Colonic mucosa (tissue), 4 donors: ENCODE data around the gene AURKAIP1. TPM values are rescaled to one million over a fixed set of nuclear protein-coding genes. Genes with fewer than 3 reads are reported as not detected.

ENCODE experiments used
- DNase-seq: peaks from one replicate; pipeline ENCODE4 v3.0.0-alpha.2; 2020
- H3K27ac ChIP-seq: fragments of 200-600 bp; one replicate; pipeline ENCODE4 v1.8.0; 2021
- H3K27me3 ChIP-seq: fragments of 200-600 bp; one replicate; pipeline ENCODE4 v1.8.0; 2021
- H3K36me3 ChIP-seq: fragments of 200-600 bp; one replicate; pipeline ENCODE4 v1.8.0; 2021
- H3K4me1 ChIP-seq: fragments of 200-600 bp; one replicate; pipeline ENCODE4 v1.8.0; 2021; ENCODE audit warnings: mild to moderate bottlenecking
- H3K4me3 ChIP-seq: fragments of 200-600 bp; one replicate; pipeline ENCODE4 v1.8.0; 2021
- H3K9ac ChIP-seq, 2 donors: one replicate each; pipeline ENCODE4 v1.7.0; 2013; ENCODE audit warnings: control low read depth in 2 of 2, low read depth in 2 of 2, low read length in 2 of 2
- H3K9me3 ChIP-seq: fragments of 200-600 bp; one replicate; pipeline ENCODE4 v1.8.0; 2021
- CTCF ChIP-seq: fragments of 200-600 bp; IDR thresholded peaks from one replicate; pipeline ENCODE4 v1.8.0; 2022; ENCODE audit warnings: antibody characterized with exemption, mild to moderate bottlenecking
- intact Hi-C: fragments of 100-400 bp; cut with DNase I; formaldehyde crosslinking; loops from one replicate; pipeline ENCODE4 v1.14.1; 2022
- total RNA-seq, 2 donors: library from RNA; stranded (reverse); fragmentation: NEBNext Ultra II Directional in 1 of 2; extraction: Animal tissue kit (Norgen Biotek cat#: 25700) in 1 of 2; gene quantifications; one replicate each; pipeline ENCODE4 v1.2.1, GENCODE V29; 2021
- donor health status: healthy.
- donor health status: DM: no; HTN: no; CAD: no.
- donor health status: DM: no; HTN: no; CAD: no.

Gene AURKAIP1
- total RNA-seq, 2 donors from 2014 or later: 179 to 332 TPM

DNA sequence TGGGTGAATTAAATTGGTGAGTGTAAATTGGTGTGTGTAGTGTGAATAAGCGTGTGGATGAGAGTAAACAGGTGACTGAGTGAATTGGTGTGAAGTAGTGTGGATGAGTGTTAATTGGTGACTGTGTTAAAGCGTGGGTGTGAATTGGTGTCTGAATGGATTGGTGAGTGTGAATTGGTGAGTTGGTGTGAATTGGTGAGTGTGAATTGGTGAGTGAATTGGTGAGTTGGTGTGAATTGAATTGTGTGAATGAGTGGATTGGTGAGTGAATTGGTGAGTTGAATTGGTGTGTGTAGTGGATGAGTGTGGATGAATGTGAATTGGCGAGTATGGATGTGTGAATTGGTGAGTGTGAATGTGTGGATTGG lies 8.3 kb downstream of the AURKAIP1 start:
- H3K36me3 ChIP-seq: no peaks in the 10 kb centered on the region
- H3K4me1 ChIP-seq: no peaks in the 10 kb centered on the region
- TF ChIP-seq CTCF: no peak
- no peak overlapping the region for H3K4me3 ChIP-seq
- no peak for DNase-seq
- intact Hi-C loops: no loop called here
- H3K27ac ChIP-seq: no peak overlapping the region
- H3K9me3 ChIP-seq: no peaks in the 10 kb centered on the region
- H3K9ac ChIP-seq: no peak overlapping the region
- H3K27me3 ChIP-seq: no peaks in the 10 kb centered on the region

DNA sequence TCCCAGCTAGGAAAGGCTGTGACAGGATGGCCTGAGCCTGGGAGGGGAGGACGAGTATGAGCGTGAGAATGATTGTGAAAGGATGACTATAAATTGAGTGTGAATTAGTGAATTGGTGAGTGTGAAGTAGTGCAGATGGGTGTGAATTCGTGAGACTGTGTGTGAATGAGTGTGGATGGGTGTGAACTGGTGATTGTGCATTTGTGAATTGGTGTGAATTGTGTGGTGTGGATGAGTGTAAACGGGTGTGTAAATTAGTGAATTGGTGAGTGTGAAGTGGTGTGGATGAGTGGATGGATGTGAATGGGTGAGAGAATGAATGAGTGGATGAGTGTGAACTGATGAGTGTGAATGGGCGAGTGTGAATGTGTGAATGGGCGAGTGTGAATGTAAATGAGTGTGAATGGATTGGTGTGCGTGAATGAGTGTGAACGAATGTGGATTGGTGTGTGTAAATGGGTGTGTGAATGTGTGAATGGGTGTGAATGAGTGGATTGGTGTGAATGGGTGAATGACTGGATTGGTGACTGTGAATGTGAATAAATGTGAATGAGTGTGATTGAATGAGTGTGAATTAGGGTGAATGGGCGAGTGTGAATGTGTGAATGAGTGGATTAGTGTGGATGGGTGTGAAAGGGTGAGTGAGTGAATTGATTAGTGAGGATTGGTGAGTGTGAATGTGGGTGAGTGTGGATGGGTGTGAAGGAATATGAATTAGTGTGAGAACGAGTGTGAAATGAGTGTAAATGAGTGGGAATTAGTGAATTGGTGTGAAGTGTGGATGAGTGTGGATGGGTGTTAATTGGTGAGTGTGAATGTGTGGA lies 8.9 kb downstream of the AURKAIP1 start:
- TF ChIP-seq CTCF: no peak
- Histone ChIP-seq H3K27me3 (no peaks in the 10 kb centered on the region), H3K9me3 (no peaks in the 10 kb centered on the region), H3K27ac (no peak overlapping the region), H3K9ac (no peak overlapping the region), H3K4me1 (no peaks in the 10 kb centered on the region), H3K4me3 (no peak overlapping the region), H3K36me3 (no peaks in the 10 kb centered on the region)
- intact Hi-C loops: no loop called here
- no peak for DNase-seq

DNA sequence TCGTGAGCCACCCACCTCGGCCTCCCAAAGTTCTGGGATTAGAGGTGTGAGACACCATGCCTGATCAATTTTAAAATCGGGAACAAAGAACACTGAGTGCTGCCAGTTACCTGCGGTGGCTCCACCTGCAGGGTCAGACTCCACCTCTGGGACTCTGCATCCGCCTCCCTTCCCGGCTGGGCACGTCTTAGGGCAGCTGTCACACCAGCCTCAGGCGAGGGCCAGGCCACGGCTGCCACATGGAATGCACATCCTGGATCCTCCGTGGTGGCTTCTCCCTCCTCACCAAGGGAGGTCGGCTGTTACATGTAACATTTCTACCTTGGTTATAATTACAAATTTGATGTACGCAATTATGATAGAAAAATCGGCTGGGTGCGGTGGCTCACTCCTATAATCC lies 10.7 kb downstream of the AURKAIP1 start:
- no peaks in the 10 kb centered on the region for H3K4me1 ChIP-seq
- no peaks in the 10 kb centered on the region for H3K36me3 ChIP-seq
- TF ChIP-seq CTCF: no peak
- H3K9ac ChIP-seq: no peak overlapping the region
- intact Hi-C loops: no loop called here
- no peaks in the 10 kb centered on the region for H3K9me3 ChIP-seq
- no peak overlapping the region for H3K4me3 ChIP-seq
- no peak overlapping the region for H3K27ac ChIP-seq
- peak; percentile 20 for DNase-seq
- peaks cover 4% of the 10 kb centered on the region for H3K27me3 ChIP-seq

DNA sequence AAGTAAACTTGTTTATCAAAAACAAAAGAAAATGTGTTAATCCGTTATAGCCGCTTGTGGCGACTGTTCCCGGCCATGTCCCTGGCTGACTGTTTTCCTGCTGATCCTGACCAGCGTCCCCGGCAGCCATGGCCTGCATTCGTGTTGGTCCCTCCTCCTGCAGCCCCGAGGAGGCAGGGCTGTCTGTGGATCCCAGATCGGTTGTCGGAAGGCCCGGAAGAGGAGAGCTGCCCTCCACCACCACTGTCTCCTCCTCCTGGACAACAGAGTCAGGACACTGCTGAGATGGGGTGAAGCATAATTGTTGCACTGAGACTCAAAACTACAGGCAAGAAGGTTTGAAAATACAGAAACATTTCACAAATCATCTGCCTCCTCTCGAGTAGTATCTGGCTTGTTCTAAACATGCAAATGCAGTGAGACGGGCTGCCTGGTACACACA lies 13.0 kb downstream of the AURKAIP1 start:
- peaks cover 5% of the 10 kb centered on the region for H3K27me3 ChIP-seq
- no peak overlapping the region for H3K4me3 ChIP-seq
- peak overlapping the region; percentile 24 to 26 for H3K9ac ChIP-seq
- DNase-seq: peak; percentile 31
- no peaks in the 10 kb centered on the region for H3K9me3 ChIP-seq
- no peak for TF ChIP-seq CTCF
- H3K4me1 ChIP-seq: no peaks in the 10 kb centered on the region
- peak overlapping the region; percentile 12 for H3K27ac ChIP-seq
- intact Hi-C loops: no loop called here
- H3K36me3 ChIP-seq: no peaks in the 10 kb centered on the region

DNA sequence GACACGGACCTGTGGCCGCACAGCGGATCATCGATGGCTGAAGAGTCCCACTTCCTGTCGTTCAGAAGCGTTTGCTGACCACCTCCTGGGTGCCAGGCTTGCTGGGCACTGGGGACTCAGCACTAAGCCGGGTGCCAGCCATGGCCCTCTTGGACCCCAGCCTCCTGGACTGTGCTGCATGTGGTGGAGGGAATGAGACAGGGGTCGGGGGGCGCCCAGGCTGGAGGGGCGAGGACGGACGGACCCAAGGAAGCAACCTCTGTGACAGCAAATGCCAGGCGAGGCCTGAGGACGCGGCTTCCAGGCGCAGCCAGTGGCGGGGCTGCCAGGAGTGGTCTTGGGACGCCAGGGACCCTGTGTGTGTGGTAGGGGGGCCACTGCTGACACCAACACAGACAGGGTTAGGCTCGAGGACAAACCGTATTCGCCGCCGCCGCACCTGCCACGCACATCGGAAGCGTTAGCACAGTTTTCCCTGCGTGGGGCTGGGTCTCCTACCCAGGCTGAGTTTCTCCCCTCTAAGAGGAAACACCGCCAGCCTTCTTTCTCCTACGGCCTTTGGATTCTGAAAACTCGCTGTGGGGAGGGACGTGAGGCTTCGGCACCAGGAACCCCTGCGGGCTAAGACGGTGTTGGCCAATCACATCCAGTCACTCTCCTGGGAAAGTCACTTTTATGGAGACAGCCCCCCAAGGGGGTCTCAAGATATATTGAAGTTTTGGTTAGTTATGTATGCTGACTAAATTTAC lies 13.6 kb downstream of the AURKAIP1 start:
- H3K4me1 ChIP-seq: no peaks in the 10 kb centered on the region

More for the DNA sequence above, 13.6 kb downstream of the AURKAIP1 start:
- intact Hi-C loops: no loop called here
- Histone ChIP-seq H3K27ac (peak overlapping the region; percentile 12), H3K4me3 (no peak overlapping the region), H3K9me3 (no peaks in the 10 kb centered on the region), H3K27me3 (peaks cover 5% of the 10 kb centered on the region), H3K9ac (peak overlapping the region in 1 of 2 donors; percentile 26), H3K36me3 (no peaks in the 10 kb centered on the region)
- DNase-seq: no peak
- TF ChIP-seq CTCF: no peak
